Caki2 (cell line): ENCODE measurements around the gene PRR9. TPM values are rescaled to one million over a fixed set of nuclear protein-coding genes. Genes with fewer than 3 reads are reported as not detected.

Experiments
- DNase-seq: peaks from one replicate; pipeline ENCODE4 v3.0.0-alpha.2; 2015; ENCODE audit warnings: low read depth
- in situ Hi-C: cut with HindIII; loops from 2 replicates; pipeline ENCODE4 v1.10.0; 2016; ENCODE audit warnings: low sequenced_read_pairs, low pct_unique_long_range_greater_than_20kb, mixed read lengths
- total RNA-seq: library from RNA; depleted of rRNA; stranded (reverse); fragments of >200 nt; shearing (Covaris generic); gene quantifications from 2 replicates; pipeline ENCODE4 v1.2.3, GENCODE V29; 2014; ENCODE audit warnings: low replicate concordance; rRNA removed

The PRR9 gene
- total RNA-seq, 1 experiment from 2014 or later = not detected

DNA sequence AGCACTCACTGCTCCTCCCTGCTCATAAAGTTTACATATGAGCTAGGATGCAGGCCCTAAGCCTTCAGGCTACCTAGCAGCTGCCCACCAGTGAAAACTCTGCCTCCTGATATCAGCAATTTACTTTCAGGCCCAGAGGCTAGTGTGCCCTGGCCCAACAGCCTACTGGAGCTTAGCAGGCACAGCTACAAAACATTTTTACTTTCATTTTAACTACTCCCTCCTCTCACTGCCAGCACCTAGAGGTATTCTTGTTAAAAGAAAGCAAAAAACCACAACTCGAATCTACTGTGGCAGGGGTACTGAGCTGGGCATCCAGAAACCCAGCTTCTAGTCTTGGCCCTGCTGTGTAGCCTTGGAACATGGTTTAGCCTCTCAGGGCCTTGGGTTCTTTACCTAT lies 36.3 kb downstream of the PRR9 start:
- DNase-seq = no peak
- in situ Hi-C loops = no loop called here

DNA sequence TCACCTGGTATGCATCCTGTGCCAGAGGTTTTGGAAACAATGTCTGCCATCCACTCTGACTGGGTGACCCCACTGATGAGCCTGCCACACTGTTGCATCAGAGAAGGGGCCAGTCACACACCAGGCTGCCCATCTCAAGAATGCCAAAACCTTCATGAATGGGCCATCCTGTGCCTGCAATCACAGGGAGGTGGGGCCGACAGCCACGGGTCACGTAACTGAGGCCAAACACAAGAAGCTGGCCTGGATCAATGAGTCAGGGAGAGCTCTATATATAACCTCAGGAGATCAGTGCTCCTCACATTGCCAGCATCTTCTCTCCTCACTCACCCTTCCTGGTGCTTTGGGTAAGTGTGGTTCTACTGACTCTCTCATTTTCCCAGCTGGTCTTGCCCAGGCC lies 42.0 kb downstream of the PRR9 start, which contains the start of gene LORICRIN:
Gene LORICRIN, plus strand, starts transcription at position 301 of the 400 bp plus-strand sequence. CDS start 1,263 bp downstream, outside the sequence.
- no peak for DNase-seq
- in situ Hi-C loops = no loop called here

DNA sequence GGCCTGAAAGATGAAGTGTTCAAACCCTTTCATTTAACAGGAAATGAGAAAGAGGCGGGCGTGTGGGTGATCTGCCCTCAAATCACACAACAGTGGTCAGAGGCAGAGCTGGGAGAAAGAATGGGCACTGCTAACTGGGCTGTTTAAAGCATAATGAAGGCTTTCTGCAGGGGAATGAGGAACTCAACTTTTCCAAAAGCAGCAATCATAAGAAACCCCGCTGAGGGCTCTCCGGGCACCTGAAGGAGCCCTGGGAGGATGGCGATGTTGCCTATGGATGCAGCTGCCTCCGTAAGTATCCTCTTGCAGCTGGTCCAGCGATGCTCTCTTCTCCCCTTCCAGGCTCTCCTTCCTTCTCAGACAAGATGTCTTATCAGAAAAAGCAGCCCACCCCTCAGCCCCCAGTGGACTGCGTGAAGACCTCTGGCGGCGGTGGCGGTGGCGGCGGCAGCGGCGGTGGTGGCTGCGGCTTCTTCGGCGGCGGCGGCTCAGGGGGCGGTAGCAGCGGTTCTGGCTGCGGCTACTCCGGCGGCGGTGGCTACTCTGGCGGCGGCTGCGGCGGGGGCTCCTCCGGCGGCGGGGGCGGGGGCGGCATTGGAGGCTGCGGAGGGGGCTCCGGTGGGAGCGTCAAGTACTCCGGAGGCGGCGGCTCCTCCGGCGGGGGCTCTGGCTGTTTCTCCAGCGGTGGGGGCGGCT lies 43.3 kb downstream of the PRR9 start:
- DNase-seq = no peak
- in situ Hi-C loops = no loop called here

DNA sequence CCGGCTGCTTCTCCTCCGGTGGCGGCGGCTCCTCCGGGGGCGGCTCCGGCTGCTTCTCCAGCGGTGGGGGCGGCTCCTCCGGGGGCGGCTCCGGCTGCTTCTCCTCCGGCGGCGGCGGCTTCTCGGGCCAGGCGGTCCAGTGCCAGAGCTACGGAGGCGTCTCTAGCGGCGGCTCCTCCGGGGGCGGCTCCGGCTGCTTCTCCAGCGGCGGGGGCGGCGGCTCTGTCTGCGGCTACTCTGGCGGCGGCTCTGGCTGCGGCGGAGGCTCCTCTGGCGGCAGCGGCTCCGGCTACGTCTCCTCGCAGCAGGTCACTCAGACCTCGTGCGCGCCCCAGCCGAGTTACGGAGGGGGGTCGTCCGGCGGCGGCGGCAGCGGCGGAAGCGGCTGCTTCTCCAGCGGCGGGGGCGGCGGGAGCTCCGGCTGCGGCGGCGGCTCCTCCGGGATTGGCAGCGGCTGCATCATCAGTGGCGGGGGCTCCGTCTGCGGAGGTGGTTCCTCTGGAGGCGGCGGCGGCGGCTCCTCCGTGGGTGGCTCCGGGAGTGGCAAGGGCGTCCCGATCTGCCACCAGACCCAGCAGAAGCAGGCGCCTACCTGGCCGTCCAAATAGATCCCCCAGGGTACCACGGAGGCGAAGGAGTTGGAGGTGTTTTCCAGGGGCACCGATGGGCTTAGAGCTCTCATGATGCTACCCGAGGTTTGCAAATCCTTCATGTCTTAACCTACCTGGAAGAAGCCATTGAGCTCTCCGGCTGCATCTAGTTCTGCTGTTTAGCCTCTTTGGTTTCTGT lies 44.1 kb downstream of the PRR9 start:
- in situ Hi-C loops = no loop called here
- no peak for DNase-seq

DNA sequence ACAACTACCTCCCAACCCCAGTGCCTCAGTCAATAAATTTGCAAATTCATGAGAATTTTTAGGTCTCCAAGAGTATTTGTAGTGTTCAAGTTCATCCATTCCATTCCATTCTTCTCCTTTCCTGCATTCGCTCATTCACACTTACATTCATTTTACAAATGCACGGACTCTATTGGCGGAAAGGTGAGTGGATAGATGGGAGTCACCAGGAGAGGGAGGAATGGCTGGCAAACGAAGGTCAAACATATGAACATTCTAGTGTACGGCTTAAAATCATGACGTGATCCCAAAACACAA lies 44.6 kb downstream of the PRR9 start:
- no peak for DNase-seq
- in situ Hi-C loops = no loop called here

DNA sequence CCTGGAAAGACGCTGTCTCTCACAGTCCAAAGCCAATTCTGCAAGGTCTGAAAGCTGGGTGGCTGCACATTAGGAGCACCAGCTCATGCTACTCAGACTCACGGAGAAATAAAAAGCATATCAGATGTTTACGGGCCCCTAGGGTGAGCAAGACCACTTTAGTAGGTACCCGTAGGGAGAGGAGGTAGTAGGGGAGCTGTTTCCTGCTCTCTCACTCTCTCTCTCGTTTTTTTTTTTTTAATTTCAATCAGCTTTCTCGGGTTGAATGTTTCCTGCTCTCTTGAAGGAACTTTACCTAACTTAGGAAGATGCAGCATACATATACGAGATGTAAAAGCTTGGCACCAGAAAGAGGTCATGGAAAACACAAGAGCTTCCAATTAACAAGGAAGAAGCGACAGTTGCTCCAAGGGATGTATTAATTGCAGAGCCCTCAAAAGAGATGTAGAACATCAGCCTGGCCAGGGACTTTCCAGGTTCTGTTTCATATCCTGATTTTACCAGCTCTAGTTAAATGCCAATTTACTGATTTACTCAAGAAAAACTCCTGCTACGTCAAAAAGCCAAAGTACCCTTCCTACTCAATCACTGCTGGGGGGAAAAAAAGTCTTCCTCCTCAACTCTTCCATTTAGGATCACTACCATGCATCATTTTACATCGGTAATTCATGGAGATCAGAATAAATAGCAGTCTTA lies 45.2 kb downstream of the PRR9 start:
- in situ Hi-C loops = no loop called here
- DNase-seq = no peak

DNA sequence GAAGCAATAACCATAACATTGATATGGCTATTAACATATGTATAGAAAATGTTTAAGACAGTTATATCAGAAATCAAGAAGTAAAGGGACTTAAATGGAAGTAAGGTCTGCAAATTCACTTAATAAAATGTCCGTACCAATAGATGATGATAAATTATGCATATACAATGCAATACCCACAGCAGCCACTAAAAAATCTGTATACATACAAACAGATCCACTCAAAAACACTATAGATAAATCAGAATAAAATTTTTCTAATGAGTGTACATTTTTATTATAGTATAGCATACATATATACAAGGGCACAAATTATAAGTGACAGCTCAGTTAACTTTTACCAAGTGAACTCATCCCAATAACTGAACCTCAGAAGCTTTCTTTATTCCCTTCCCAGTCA lies 48.1 kb downstream of the PRR9 start:
- DNase-seq = no peak
- in situ Hi-C loops = no loop called here

Other genes with a start within 250 kb of the PRR9 start
- not detected in 2 replicates for gene SPRR4, start 246.9 kb upstream of the PRR9 start, total RNA-seq
- gene SPRR1A, start 233.5 kb upstream of the PRR9 start, total RNA-seq = not detected in 2 replicates
- not detected in 2 replicates for gene SPRR3, start 215.8 kb upstream of the PRR9 start, total RNA-seq
- gene SPRR1B, start 186.4 kb upstream of the PRR9 start, total RNA-seq = not detected in 2 replicates
- gene SPRR2D, start 176.5 kb upstream of the PRR9 start, total RNA-seq = not detected in 2 replicates
- not detected in 2 replicates for gene SPRR2A, start 160.1 kb upstream of the PRR9 start, total RNA-seq
- gene SPRR2B, start 146.0 kb upstream of the PRR9 start, total RNA-seq = not detected in 2 replicates
- gene SPRR2E, start 123.1 kb upstream of the PRR9 start, total RNA-seq = not detected in 2 replicates
- gene SPRR2F, start 104.1 kb upstream of the PRR9 start, total RNA-seq = not detected in 2 replicates
- gene SPRR2G, start 66.7 kb upstream of the PRR9 start, total RNA-seq = not detected in 2 replicates
- gene LELP1, start 14.2 kb upstream of the PRR9 start, total RNA-seq = not detected in 2 replicates
- gene LORICRIN, start 42.1 kb downstream of the PRR9 start, total RNA-seq = not detected in 2 replicates
- gene PGLYRP3, start 95.4 kb downstream of the PRR9 start, total RNA-seq = not detected in 2 replicates
- gene PGLYRP4, start 131.3 kb downstream of the PRR9 start, total RNA-seq = not detected in 2 replicates
- gene S100A9, start 140.3 kb downstream of the PRR9 start, total RNA-seq = not detected in 2 replicates
- not detected in 2 replicates for gene S100A12, start 158.0 kb downstream of the PRR9 start, total RNA-seq
- gene S100A8, start 173.5 kb downstream of the PRR9 start, total RNA-seq = not detected in 2 replicates
- not detected in 2 replicates for gene S100A7A, start 198.9 kb downstream of the PRR9 start, total RNA-seq
- gene S100A7, start 243.1 kb downstream of the PRR9 start, total RNA-seq = not detected in 2 replicates